GM21423 (cell line): Measurements from ENCODE around the gene RFC1.

Experiments
- ATAC-seq: cut with Tn5 transposase; IDR thresholded peaks from one replicate; pipeline ENCODE4 v1.9.1; 2021; ENCODE audit warnings: mild to moderate bottlenecking, moderate library complexity; ENCODE audit not compliant: unreplicated experiment

RFC1 gene

DNA sequence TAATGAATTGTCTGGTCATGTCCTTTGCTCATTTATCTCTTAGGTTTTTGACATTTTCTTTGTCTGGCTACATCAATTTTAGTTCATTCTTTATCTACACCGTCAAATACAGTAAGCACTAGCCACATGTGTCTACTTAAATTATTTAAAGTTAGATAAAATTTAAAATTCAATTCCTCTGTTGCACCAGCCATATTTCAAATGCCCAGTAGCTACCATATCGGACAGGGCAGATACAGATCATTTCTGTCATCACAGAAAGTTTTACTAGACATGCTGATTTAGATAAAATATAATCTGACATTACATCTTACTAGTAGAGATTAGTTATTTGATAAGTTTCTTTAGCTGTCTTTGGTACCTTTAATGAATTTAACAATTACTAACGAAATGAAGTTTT is 122.7 kb downstream of the RFC1 start:
- no peak for ATAC-seq
